Stomach (tissue), 4 donors: ENCODE measurements around the gene ACD.

ENCODE experiments used
- EP300 ChIP-seq: sonication (generic); formaldehyde crosslinking; IDR thresholded peaks from one replicate; pipeline ENCODE4 v1.6.1; 2017; ENCODE audit warnings: antibody characterized with exemption
- POLR2AphosphoS5 ChIP-seq, 3 donors: sonication (generic); formaldehyde crosslinking; IDR thresholded peaks; one replicate each; pipeline ENCODE4 v1.6.1; 2016; ENCODE audit warnings: antibody characterized with exemption in 3 of 3
- TF ChIP-seq, protein P1 (sequence below), 7 experiments: fragments of 450-650 bp in 4 of 7; fragments of 200-600 bp in 3 of 7; sonication (generic) in 3 of 7; IDR thresholded peaks; one replicate each; pipeline ENCODE4 v1.5.1; 2016 to 2019; ENCODE audit warnings: antibody characterized with exemption in 7 of 7, control low read depth in 2 of 7, mild to moderate bottlenecking in 1 of 7

DNA sequence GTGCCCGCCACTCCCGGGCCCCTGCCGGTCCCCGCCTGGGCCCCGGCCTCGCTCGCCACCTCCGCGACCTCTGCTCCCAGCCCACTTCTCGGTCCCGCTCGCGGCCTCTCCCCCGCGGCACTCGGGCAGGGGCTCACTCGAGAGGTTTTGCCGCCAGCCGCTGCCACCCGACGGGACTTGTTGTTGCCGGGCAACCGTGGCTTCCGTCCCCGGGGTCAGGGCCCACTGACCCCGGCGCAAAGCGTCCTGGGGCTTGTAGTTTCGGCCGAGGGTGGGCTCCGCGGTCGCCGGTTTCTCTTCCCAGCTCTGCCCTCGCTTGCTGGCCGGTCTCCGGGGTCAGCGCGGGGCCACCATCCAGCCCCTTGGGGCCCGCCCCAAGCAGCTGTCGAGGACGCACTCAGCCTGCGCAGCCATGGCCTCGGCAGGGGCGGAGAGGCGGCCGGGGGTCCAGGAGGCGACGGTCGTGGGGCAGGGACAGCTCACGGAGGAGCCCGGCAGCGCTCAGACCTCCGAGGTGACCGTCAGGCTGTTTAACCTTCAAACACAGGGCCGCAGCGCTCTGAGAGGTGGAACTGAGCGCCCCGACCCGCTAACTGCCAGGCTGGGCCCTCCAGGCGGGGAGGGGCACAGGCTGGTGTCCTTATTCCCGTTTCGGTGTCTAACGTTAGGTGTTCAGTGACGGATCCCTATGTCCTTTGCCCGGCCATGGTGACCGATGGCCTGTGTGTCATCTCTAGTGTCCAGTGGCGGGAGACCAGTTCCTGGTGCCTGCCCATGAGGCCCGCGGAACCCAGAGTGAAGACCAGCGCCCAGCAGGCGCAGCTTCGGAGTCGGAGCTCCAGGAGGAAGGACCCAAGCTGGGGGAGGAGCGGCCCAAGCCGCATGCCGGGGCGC is 6.7 kb upstream of the ACD start, which contains the start of the genes C16orf86 and ENKD1:
- TF ChIP-seq, protein P1, sequence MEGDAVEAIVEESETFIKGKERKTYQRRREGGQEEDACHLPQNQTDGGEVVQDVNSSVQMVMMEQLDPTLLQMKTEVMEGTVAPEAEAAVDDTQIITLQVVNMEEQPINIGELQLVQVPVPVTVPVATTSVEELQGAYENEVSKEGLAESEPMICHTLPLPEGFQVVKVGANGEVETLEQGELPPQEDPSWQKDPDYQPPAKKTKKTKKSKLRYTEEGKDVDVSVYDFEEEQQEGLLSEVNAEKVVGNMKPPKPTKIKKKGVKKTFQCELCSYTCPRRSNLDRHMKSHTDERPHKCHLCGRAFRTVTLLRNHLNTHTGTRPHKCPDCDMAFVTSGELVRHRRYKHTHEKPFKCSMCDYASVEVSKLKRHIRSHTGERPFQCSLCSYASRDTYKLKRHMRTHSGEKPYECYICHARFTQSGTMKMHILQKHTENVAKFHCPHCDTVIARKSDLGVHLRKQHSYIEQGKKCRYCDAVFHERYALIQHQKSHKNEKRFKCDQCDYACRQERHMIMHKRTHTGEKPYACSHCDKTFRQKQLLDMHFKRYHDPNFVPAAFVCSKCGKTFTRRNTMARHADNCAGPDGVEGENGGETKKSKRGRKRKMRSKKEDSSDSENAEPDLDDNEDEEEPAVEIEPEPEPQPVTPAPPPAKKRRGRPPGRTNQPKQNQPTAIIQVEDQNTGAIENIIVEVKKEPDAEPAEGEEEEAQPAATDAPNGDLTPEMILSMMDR (IDR thresholded peaks at IDR 0.05) = no peak
- TF ChIP-seq EP300 (no peak), POLR2AphosphoS5 (IDR thresholded peaks at IDR 0.05) (peak; percentile 41 to 58 (median 50))
